Mesenchymal stem cell (in vitro differentiated cells and primary cell): Measurements from ENCODE around the gene HPCAL1.

Source experiments
- DNase-seq: peaks from one replicate; pipeline ENCODE4 v3.0.0-alpha.2; 2013
- H2AFZ ChIP-seq: one replicate; pipeline ENCODE4 v1.6.1; 2013; ENCODE audit warnings: low read depth, mild to moderate bottlenecking, control low read depth, inconsistent platforms, low read length, moderate library complexity
- H2AK5ac ChIP-seq: 2 replicates; pipeline ENCODE4 v1.6.1; 2013; ENCODE audit warnings: low read length, moderate library complexity, mild to moderate bottlenecking, inconsistent platforms; ENCODE audit not compliant: severe bottlenecking
- H2BK120ac ChIP-seq: one replicate; pipeline ENCODE4 v1.6.1; 2013; ENCODE audit warnings: low read depth, mild to moderate bottlenecking, inconsistent platforms, low read length, moderate library complexity
- H2BK12ac ChIP-seq, 2 experiments: one replicate each; pipeline ENCODE4 v1.6.1; 2013; ENCODE audit warnings: inconsistent platforms in 2 of 2, low read length in 2 of 2, mild to moderate bottlenecking in 2 of 2, moderate library complexity in 2 of 2, control low read depth in 1 of 2
- H2BK15ac ChIP-seq: one replicate; pipeline ENCODE4 v1.6.1; 2013; ENCODE audit warnings: mild to moderate bottlenecking, low read depth, inconsistent platforms; ENCODE audit not compliant: poor library complexity, severe bottlenecking
- H2BK5ac ChIP-seq: 2 replicates; pipeline ENCODE4 v1.6.1; 2013; ENCODE audit warnings: low read depth, mild to moderate bottlenecking, low read length, control low read depth, inconsistent platforms; ENCODE audit not compliant: poor library complexity, severe bottlenecking
- H3K14ac ChIP-seq, 2 experiments: one replicate each; pipeline ENCODE4 v1.6.1; 2013; ENCODE audit warnings: inconsistent platforms in 2 of 2, low read length in 2 of 2, control low read depth in 1 of 2, mild to moderate bottlenecking in 1 of 2, moderate library complexity in 1 of 2
- H3K18ac ChIP-seq, 2 experiments: one replicate each; pipeline ENCODE4 v1.6.1; 2013; ENCODE audit warnings: inconsistent platforms in 2 of 2, low read length in 2 of 2, control low read depth in 1 of 2, low read depth in 1 of 2, mild to moderate bottlenecking in 1 of 2
- H3K23ac ChIP-seq, 2 experiments: one replicate each; pipeline ENCODE4 v1.6.1; 2013; ENCODE audit warnings: inconsistent platforms in 2 of 2, low read length in 2 of 2, mild to moderate bottlenecking in 2 of 2, moderate library complexity in 2 of 2, control low read depth in 1 of 2
- H3K27ac ChIP-seq: 2 replicates; pipeline ENCODE4 v1.5.1; 2013; ENCODE audit warnings: mild to moderate bottlenecking, moderate library complexity, low read length, control low read depth, inconsistent platforms; ENCODE audit not compliant: poor library complexity, severe bottlenecking
- H3K27me3 ChIP-seq, 2 experiments: 2 replicates each; pipeline versions ENCODE4 v1.6.1 to v1.7.0; 2013; ENCODE audit warnings: low read length in 2 of 2, mild to moderate bottlenecking in 2 of 2, moderate library complexity in 2 of 2, control low read depth in 1 of 2, inconsistent platforms in 1 of 2; ENCODE audit not compliant: control insufficient read depth in 1 of 2, insufficient read depth in 1 of 2
- H3K36me3 ChIP-seq, 2 experiments: 2 replicates each; pipeline versions ENCODE4 v1.6.1 to v1.7.0; 2013; ENCODE audit warnings: low read length in 2 of 2, control low read depth in 1 of 2, inconsistent platforms in 1 of 2, low read depth in 1 of 2, mild to moderate bottlenecking in 1 of 2; ENCODE audit not compliant: insufficient read depth in 2 of 2, control insufficient read depth in 1 of 2
- H3K4ac ChIP-seq, 2 experiments: one replicate each; pipeline ENCODE4 v1.6.1; 2013; ENCODE audit warnings: inconsistent platforms in 2 of 2, low read length in 2 of 2, mild to moderate bottlenecking in 2 of 2, moderate library complexity in 2 of 2, control low read depth in 1 of 2, low read depth in 1 of 2
- H3K4me1 ChIP-seq: 2 replicates; pipeline ENCODE4 v1.6.1; 2013; ENCODE audit warnings: low read depth, low read length, control low read depth; ENCODE audit not compliant: control insufficient read depth, insufficient read depth
- H3K4me2 ChIP-seq: 2 replicates; pipeline ENCODE4 v1.6.1; 2013; ENCODE audit warnings: low read length, mild to moderate bottlenecking, inconsistent platforms; ENCODE audit not compliant: poor library complexity, severe bottlenecking
- H3K4me3 ChIP-seq, 2 experiments: 2 replicates each; pipeline versions ENCODE4 v1.5.1 to v1.7.0; 2013; ENCODE audit warnings: low read length in 2 of 2, mild to moderate bottlenecking in 2 of 2, control low read depth in 1 of 2, low read depth in 1 of 2; ENCODE audit not compliant: insufficient read depth in 1 of 2
- H3K79me1 ChIP-seq: replicated peaks from 2 replicates; pipeline ENCODE4 v1.6.1; 2013; ENCODE audit warnings: mild to moderate bottlenecking, control low read depth, low read length, inconsistent platforms; ENCODE audit not compliant: poor library complexity, severe bottlenecking
- H3K9ac ChIP-seq: 2 replicates; pipeline ENCODE4 v1.7.0; 2013; ENCODE audit warnings: mild to moderate bottlenecking, low read length, moderate library complexity
- H3K9me3 ChIP-seq: 2 replicates; pipeline ENCODE4 v1.7.0; 2013; ENCODE audit warnings: mild to moderate bottlenecking, low read length; ENCODE audit not compliant: control insufficient read depth
- H4K8ac ChIP-seq: one replicate; pipeline ENCODE4 v1.6.1; 2013; ENCODE audit warnings: inconsistent platforms, mild to moderate bottlenecking, low read length, moderate library complexity
- H4K91ac ChIP-seq: one replicate; pipeline ENCODE4 v1.6.1; 2013; ENCODE audit warnings: mild to moderate bottlenecking, low read length, inconsistent platforms
- WGBS: methylation state at CpG from one replicate; pipeline ENCODE4 v1.1.7; 2013; ENCODE audit warnings: mixed read lengths; 5-methylcytosine and 5-hydroxymethylcytosine counted together

Gene HPCAL1

DNA sequence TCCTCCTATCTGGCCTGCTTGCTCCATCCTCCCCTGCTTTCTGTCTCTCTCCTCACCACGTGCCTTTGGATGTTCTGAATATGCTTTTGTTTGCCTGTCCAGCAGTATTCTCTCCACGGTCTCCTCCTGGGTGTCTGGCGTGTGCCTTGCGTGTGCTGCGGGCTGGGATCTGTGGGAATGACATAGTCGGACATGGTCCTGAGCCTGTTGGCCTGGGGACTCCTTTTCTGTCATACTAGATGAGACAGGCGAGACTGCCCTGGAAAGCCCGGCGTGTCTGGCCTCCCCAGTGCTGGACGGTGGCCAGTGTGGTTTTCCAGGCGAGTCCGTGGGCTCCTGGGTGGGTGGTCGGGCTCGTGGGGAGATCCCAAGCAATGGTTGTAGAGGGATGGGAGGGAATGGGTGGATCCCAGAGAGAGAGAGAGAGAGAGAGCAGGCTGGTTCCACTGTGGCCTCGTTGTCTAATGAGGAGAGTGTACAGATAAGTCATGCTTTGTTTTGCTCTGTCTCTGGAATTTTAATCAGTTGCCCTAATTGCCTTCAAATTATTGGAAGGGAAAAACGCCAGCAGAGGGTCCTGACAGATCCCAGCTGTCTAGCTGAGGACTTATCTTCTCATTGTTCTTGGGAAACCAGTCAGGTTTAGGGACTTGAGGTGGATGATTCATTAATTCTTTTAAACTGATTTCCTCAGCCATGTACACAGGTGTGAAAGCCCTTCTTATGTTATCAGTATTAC is 58.3 kb downstream of the HPCAL1 start:
- H3K4me3 ChIP-seq: no peak overlapping the region
- H2BK12ac ChIP-seq: no peak overlapping the region
- H3K4me2 ChIP-seq: no peak overlapping the region
- H2AFZ ChIP-seq: no peak overlapping the region
- H3K79me1 ChIP-seq: peaks cover 46% of the 10 kb centered on the region
- no peaks in the 10 kb centered on the region for H3K27me3 ChIP-seq
- no peak for DNase-seq
- H3K27ac ChIP-seq: no peak overlapping the region
- H2BK120ac ChIP-seq: no peak overlapping the region
- no peaks in the 10 kb centered on the region for H3K9me3 ChIP-seq
- H3K18ac ChIP-seq: no peak overlapping the region
- no peak overlapping the region for H2BK5ac ChIP-seq
- H3K4ac ChIP-seq: no peak overlapping the region
- H2AK5ac ChIP-seq: no peak overlapping the region
- 80% methylated on average over 16 of the region's 16 CpGs for WGBS
- peak overlapping the region in 1 of 2 experiments; percentile 53 for H3K14ac ChIP-seq
- no peak overlapping the region for H2BK15ac ChIP-seq
- no peak overlapping the region for H3K9ac ChIP-seq
- peaks cover 18% of the 10 kb centered on the region for H3K4me1 ChIP-seq
- H3K36me3 ChIP-seq: peaks cover 0 to 7% of the 10 kb centered on the region in 2 experiments
- H3K23ac ChIP-seq: no peak overlapping the region
- no peak overlapping the region for H4K8ac ChIP-seq
- H4K91ac ChIP-seq: no peak overlapping the region

DNA sequence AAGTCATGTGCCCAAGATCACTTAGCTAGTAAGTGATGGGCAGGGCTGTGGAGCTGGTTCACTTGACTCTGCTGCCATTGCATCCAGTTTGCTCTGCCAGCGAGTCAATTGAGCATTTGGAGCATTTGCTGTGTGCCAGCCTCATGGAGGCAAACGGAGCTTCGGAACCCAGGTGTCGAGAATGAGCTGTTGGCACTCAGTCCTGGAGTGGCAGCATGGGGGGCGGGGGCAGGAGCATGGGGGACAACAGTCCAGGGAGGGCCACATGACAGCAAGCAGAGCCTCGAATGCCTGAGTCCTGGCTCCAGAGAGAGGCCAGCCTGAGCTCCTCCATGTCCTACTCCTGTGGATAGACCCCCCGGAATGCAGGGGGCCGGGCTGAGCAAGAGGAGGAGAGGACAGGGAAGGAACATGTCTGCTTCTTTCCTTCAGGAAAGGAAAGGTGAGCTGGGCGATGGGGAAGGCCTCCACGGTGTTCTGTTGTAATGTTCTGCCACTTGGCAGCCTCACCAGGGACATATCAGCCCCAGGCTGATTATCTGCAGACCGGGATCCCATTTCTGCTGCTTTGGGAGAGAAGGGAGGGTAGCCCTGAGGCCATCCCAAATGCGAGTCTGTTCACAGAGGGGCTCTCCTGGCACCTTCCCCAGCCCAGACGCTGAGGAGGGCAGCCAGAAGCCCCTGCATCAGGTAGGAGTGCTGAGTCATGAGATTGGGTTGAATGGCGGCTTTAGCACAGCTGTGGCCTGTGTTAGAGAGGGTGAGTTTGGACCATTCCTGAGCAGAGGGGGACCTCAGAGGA is 59.6 kb downstream of the HPCAL1 start:
- H4K8ac ChIP-seq: no peak overlapping the region
- H3K4ac ChIP-seq: no peak overlapping the region
- no peak overlapping the region for H3K18ac ChIP-seq
- H3K4me1 ChIP-seq: peaks cover 9% of the 10 kb centered on the region
- no peaks in the 10 kb centered on the region for H3K9me3 ChIP-seq
- H3K36me3 ChIP-seq: peaks cover 0 to 7% of the 10 kb centered on the region in 2 experiments
- no peak overlapping the region for H2BK12ac ChIP-seq
- H2BK5ac ChIP-seq: no peak overlapping the region
- H3K4me2 ChIP-seq: no peak overlapping the region
- no peak overlapping the region for H3K23ac ChIP-seq
- no peak overlapping the region for H3K14ac ChIP-seq
- no peak overlapping the region for H4K91ac ChIP-seq
- H2AFZ ChIP-seq: no peak overlapping the region
- no peak overlapping the region for H2BK15ac ChIP-seq
- H2BK120ac ChIP-seq: no peak overlapping the region
- no peak overlapping the region for H2AK5ac ChIP-seq
- peaks cover 42% of the 10 kb centered on the region for H3K79me1 ChIP-seq
- H3K27me3 ChIP-seq: no peaks in the 10 kb centered on the region
- no peak overlapping the region for H3K27ac ChIP-seq
- no peak overlapping the region for H3K9ac ChIP-seq
- WGBS: 92% methylated on average over 14 of the region's 14 CpGs
- DNase-seq: no peak
- no peak overlapping the region for H3K4me3 ChIP-seq

- Histone ChIP-seq H3K18ac (no peak overlapping the region), H2BK5ac (no peak overlapping the region), H4K8ac (no peak overlapping the region), H3K27me3 (no peaks in the 10 kb centered on the region), H3K9ac (no peak overlapping the region), H3K36me3 (peaks cover 0 to 7% of the 10 kb centered on the region in 2 experiments), H2AFZ (no peak overlapping the region), H2BK120ac (no peak overlapping the region), H3K4me2 (no peak overlapping the region), H3K14ac (no peak overlapping the region), H3K27ac (no peak overlapping the region), H3K79me1 (peaks cover 40% of the 10 kb centered on the region), H3K4ac (no peak overlapping the region), H3K9me3 (no peaks in the 10 kb centered on the region), H2BK15ac (no peak overlapping the region), H3K23ac (no peak overlapping the region), H3K4me1 (peaks cover 10% of the 10 kb centered on the region), H2BK12ac (no peak overlapping the region), H3K4me3 (no peak overlapping the region), H4K91ac (no peak overlapping the region), H2AK5ac (no peak overlapping the region)
- 92% methylated on average over 8 of the region's 8 CpGs for WGBS
- no peak for DNase-seq
These were observed 60.3 kb downstream of the HPCAL1 start for GRCh38 chr2:10362898-10363454.
